ENCODE data around the gene NCK2. TPM values are rescaled to one million over a fixed set of nuclear protein-coding genes. Genes with fewer than 3 reads are reported as not detected.

NCK2 gene
- total and polyA plus RNA-seq, 10 of the 15 experiments (the other 5 are each of a cell fraction or from before 2014, with no cell fraction given) = 1.2 to 30.9 (median 14.1) TPM

DNA sequence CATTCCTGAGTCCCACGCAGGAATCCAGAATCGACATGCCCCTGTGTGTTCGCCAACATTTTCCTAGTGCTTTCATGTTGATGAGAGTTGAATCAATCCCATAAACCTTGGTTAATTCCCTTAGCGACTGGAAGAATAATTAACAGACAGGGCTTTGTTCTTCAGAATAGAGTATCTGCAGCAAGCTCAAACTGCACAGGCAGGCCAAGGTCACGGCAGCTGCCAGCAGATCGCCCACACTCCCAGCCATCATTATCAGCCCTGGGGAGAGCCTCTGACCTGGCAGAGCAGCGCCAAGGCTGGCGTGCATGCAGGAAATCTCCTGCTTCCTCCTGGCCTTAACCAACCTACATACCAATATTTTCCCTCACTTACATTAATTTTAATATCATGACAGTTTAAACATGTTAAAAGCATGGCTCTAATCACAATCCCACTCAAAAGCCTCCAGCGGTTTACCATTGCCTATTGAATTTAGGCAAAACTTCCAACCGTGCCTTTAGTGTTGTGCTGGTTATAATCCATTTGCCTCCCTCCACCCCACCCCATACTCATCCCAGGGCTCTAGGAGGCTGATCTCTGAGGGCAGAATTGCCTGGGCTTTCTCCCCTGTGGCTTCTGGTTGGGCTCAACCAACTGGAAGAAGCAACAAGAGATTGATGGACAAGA is 46.8 kb upstream of the NCK2 start:
- SMC1A ChIA-PET (ENCODE audit: uncharacterized antibody, unreplicated experiment) = no interaction called here
- DNase-seq (ENCODE audit: low read depth, low spot score) (no peak), ATAC-seq (no peak), FAIRE-seq (no peak)
- RAD21 ChIA-PET (ENCODE audit: unreplicated experiment) = no interaction called here
- H3K79me2 ChIP-seq (ENCODE audit: control insufficient read depth, insufficient read depth, low read length) = no peaks in the 10 kb centered on the region
- no peaks in the 10 kb centered on the region; a peak in 1 of 4 replicates for H3K27me3 ChIP-seq (replicated peaks in 1 of 2; ENCODE audit: control insufficient read depth in 2 of 2, insufficient read depth in 2 of 2, low read length in 1 of 2)
- POLR2A ChIA-PET = no interaction called here
- in situ Hi-C loops (cut with MboI) = no loop called here
- TF ChIP-seq SRF (IDR thresholded peaks at IDR 0.05; ENCODE audit: low read depth in 2 of 2, low read length in 2 of 2) = no peak
- no peak for TF ChIP-seq SREBF2 (IDR thresholded peaks at IDR 0.05; ENCODE audit: low read length)
- TF ChIP-seq, protein P1, sequence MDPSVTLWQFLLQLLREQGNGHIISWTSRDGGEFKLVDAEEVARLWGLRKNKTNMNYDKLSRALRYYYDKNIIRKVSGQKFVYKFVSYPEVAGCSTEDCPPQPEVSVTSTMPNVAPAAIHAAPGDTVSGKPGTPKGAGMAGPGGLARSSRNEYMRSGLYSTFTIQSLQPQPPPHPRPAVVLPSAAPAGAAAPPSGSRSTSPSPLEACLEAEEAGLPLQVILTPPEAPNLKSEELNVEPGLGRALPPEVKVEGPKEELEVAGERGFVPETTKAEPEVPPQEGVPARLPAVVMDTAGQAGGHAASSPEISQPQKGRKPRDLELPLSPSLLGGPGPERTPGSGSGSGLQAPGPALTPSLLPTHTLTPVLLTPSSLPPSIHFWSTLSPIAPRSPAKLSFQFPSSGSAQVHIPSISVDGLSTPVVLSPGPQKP (IDR thresholded peaks at IDR 0.05; ENCODE audit: low read depth, low read length) = no peak
- no peak for TF ChIP-seq SMAD5 (IDR thresholded peaks at IDR 0.05; ENCODE audit: low read depth)
- TF ChIP-seq, protein P2, sequence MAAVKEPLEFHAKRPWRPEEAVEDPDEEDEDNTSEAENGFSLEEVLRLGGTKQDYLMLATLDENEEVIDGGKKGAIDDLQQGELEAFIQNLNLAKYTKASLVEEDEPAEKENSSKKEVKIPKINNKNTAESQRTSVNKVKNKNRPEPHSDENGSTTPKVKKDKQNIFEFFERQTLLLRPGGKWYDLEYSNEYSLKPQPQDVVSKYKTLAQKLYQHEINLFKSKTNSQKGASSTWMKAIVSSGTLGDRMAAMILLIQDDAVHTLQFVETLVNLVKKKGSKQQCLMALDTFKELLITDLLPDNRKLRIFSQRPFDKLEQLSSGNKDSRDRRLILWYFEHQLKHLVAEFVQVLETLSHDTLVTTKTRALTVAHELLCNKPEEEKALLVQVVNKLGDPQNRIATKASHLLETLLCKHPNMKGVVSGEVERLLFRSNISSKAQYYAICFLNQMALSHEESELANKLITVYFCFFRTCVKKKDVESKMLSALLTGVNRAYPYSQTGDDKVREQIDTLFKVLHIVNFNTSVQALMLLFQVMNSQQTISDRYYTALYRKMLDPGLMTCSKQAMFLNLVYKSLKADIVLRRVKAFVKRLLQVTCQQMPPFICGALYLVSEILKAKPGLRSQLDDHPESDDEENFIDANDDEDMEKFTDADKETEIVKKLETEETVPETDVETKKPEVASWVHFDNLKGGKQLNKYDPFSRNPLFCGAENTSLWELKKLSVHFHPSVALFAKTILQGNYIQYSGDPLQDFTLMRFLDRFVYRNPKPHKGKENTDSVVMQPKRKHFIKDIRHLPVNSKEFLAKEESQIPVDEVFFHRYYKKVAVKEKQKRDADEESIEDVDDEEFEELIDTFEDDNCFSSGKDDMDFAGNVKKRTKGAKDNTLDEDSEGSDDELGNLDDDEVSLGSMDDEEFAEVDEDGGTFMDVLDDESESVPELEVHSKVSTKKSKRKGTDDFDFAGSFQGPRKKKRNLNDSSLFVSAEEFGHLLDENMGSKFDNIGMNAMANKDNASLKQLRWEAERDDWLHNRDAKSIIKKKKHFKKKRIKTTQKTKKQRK (IDR thresholded peaks at IDR 0.05; ENCODE audit: low read depth, low read length) = no peak
- no peak for TF ChIP-seq SMARCA5 (IDR thresholded peaks at IDR 0.05)
- TF ChIP-seq NBN (IDR thresholded peaks at IDR 0.05) = no peak
- TF ChIP-seq ASH2L (IDR thresholded peaks at IDR 0.05; ENCODE audit: borderline replicate concordance, low read depth) = no peak
- TF ChIP-seq CBX3 (IDR thresholded peaks at IDR 0.05; ENCODE audit: borderline replicate concordance, low read depth) = no peak
- TF ChIP-seq NFIC (IDR thresholded peaks at IDR 0.05; ENCODE audit: low read depth, low read length) = no peak
- TF ChIP-seq, protein P3, sequence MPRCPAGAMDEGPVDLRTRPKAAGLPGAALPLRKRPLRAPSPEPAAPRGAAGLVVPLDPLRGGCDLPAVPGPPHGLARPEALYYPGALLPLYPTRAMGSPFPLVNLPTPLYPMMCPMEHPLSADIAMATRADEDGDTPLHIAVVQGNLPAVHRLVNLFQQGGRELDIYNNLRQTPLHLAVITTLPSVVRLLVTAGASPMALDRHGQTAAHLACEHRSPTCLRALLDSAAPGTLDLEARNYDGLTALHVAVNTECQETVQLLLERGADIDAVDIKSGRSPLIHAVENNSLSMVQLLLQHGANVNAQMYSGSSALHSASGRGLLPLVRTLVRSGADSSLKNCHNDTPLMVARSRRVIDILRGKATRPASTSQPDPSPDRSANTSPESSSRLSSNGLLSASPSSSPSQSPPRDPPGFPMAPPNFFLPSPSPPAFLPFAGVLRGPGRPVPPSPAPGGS (IDR thresholded peaks at IDR 0.05; ENCODE audit: borderline replicate concordance, insufficient read depth, low read depth, low read length, poor library complexity, severe bottlenecking) = no peak
- no peak for TF ChIP-seq ZNF207 (IDR thresholded peaks at IDR 0.05; ENCODE audit: borderline replicate concordance)
- TF ChIP-seq CREM (IDR thresholded peaks at IDR 0.05; ENCODE audit: low read depth) = no peak
- no peak for TF ChIP-seq JUNB (IDR thresholded peaks at IDR 0.05)
- no peak overlapping the region for H3K27ac ChIP-seq (ENCODE audit: control insufficient read depth, insufficient read depth)
- no peak overlapping the region for H3K4me3 ChIP-seq
- no TSS peak for BruUV-seq (replicated peaks)
- intact Hi-C loops (cut with micrococcal nuclease; ENCODE audit: unreplicated experiment) = no loop called here
- H3K4me2 ChIP-seq (ENCODE audit: control insufficient read depth, insufficient read depth) = no peak overlapping the region
- no peak overlapping the region for H2AFZ ChIP-seq (ENCODE audit: control insufficient read depth, low read depth, low read length)
- no peaks in the 10 kb centered on the region for H4K20me1 ChIP-seq (ENCODE audit: control insufficient read depth, insufficient read depth)
- H3K36me3 ChIP-seq (ENCODE audit: control insufficient read depth in 2 of 2, insufficient read depth in 2 of 2, low read length in 1 of 2) = no peaks in the 10 kb centered on the region
- WGBS (ENCODE audit: insufficient coverage, insufficient replicate concordance, low lambda C conversion rate, missing lambda C conversion rate) = 39% methylated on average over 10 of the region's 10 CpGs
- CTCF ChIA-PET = no interaction called here
- H3K4me1 ChIP-seq (ENCODE audit: control insufficient read depth, insufficient read depth, low read length) = no peaks in the 10 kb centered on the region
- no peak overlapping the region for H3K9ac ChIP-seq (ENCODE audit: control insufficient read depth, insufficient read depth, low read length)
- H3K9me3 ChIP-seq (replicated peaks; ENCODE audit: control insufficient read depth, insufficient read depth, low read length) = no peaks in the 10 kb centered on the region

Measured in GM12878 (cell line).